Liver (tissue), 9 donors: ENCODE results near the gene CCER1. TPM values are rescaled to one million over a fixed set of nuclear protein-coding genes. Genes with fewer than 3 reads are reported as not detected.

Experiments used
- DNase-seq: peaks from one replicate; pipeline ENCODE4 v3.0.0-alpha.2; 2017; ENCODE audit warnings: low spot score
- H3K27ac ChIP-seq, 2 donors: one replicate each; pipeline ENCODE4 v1.7.0; 2013; ENCODE audit warnings: inconsistent platforms in 2 of 2, low read length in 2 of 2, control low read depth in 1 of 2, low read depth in 1 of 2, mild to moderate bottlenecking in 1 of 2
- H3K27me3 ChIP-seq, 4 donors: one replicate each; pipeline versions ENCODE4 v1.6.1 to v1.7.0; 2013; ENCODE audit warnings: low read length in 3 of 4, inconsistent platforms in 1 of 4, mild to moderate bottlenecking in 1 of 4, moderate library complexity in 1 of 4; ENCODE audit not compliant: control insufficient read depth in 4 of 4, insufficient read depth in 4 of 4
- H3K36me3 ChIP-seq, 4 donors: one replicate each; pipeline versions ENCODE4 v1.6.1 to v1.7.0; 2013; ENCODE audit warnings: low read length in 3 of 4, mild to moderate bottlenecking in 3 of 4, low read depth in 1 of 4, moderate library complexity in 1 of 4; ENCODE audit not compliant: control insufficient read depth in 4 of 4, insufficient read depth in 3 of 4
- H3K4me1 ChIP-seq, 4 donors: one replicate each; pipeline versions ENCODE4 v1.6.1 to v1.7.0; 2013; ENCODE audit warnings: low read length in 3 of 4, mild to moderate bottlenecking in 3 of 4, moderate library complexity in 1 of 4; ENCODE audit not compliant: control insufficient read depth in 4 of 4, insufficient read depth in 4 of 4
- H3K4me3 ChIP-seq, 3 donors: one replicate each; pipeline versions ENCODE4 v1.6.1 to v1.7.0; 2013; ENCODE audit warnings: low read length in 3 of 3, control low read depth in 1 of 3, low read depth in 1 of 3, mild to moderate bottlenecking in 1 of 3
- H3K9ac ChIP-seq, 2 donors: one replicate each; pipeline ENCODE4 v1.7.0; 2013; ENCODE audit warnings: low read length in 2 of 2, mild to moderate bottlenecking in 2 of 2, moderate library complexity in 2 of 2, control low read depth in 1 of 2, low read depth in 1 of 2
- H3K9me3 ChIP-seq, 4 donors: one replicate each; pipeline versions ENCODE4 v1.6.1 to v1.7.0; 2013; ENCODE audit warnings: low read length in 3 of 4; ENCODE audit not compliant: control insufficient read depth in 4 of 4
- EGR1 ChIP-seq, 2 donors: IDR thresholded peaks; 2 replicates each; pipeline ENCODE4 v1.6.1; 2016 to 2018; ENCODE audit warnings: antibody characterized with exemption in 2 of 2, low read depth in 2 of 2
- FOXA1 ChIP-seq: IDR thresholded peaks from 2 replicates; pipeline ENCODE4 v1.6.1; 2016; ENCODE audit warnings: antibody characterized with exemption
- FOXA2 ChIP-seq: IDR thresholded peaks from 2 replicates; pipeline ENCODE4 v1.6.1; 2016; ENCODE audit warnings: antibody characterized with exemption
- GABPA ChIP-seq, 2 donors: IDR thresholded peaks in 1 of 2; conservative IDR thresholded peaks in 1 of 2; 2 replicates each; pipeline ENCODE4 v1.6.1; 2016; ENCODE audit warnings: antibody characterized with exemption in 2 of 2, mild to moderate bottlenecking in 1 of 2, moderate library complexity in 1 of 2
- HNF4A ChIP-seq, 2 donors: conservative IDR thresholded peaks; 2 replicates each; pipeline ENCODE4 v1.6.1; 2016; ENCODE audit warnings: antibody characterized with exemption in 2 of 2, mild to moderate bottlenecking in 2 of 2
- HNF4G ChIP-seq: IDR thresholded peaks from 2 replicates; pipeline ENCODE4 v1.6.1; 2016; ENCODE audit warnings: antibody characterized with exemption
- JUND ChIP-seq, 2 donors: IDR thresholded peaks; 2 replicates each; pipeline ENCODE4 v1.6.1; 2016; ENCODE audit warnings: antibody characterized with exemption in 2 of 2
- NR2F2 ChIP-seq: IDR thresholded peaks from 2 replicates; pipeline ENCODE4 v1.6.1; 2016; ENCODE audit warnings: antibody characterized with exemption
- RAD21 ChIP-seq, 2 donors: IDR thresholded peaks; 2 replicates each; pipeline ENCODE4 v1.6.1; 2016; ENCODE audit warnings: antibody characterized with exemption in 2 of 2, mild to moderate bottlenecking in 2 of 2
- RXRA ChIP-seq, 2 donors: IDR thresholded peaks; 2 replicates each; pipeline ENCODE4 v1.6.1; 2017 to 2018; ENCODE audit warnings: antibody characterized with exemption in 2 of 2, mild to moderate bottlenecking in 1 of 2
- SP1 ChIP-seq: IDR thresholded peaks from 2 replicates; pipeline ENCODE4 v1.6.1; 2018; ENCODE audit warnings: antibody characterized with exemption, mild to moderate bottlenecking
- TAF1 ChIP-seq: conservative IDR thresholded peaks from 2 replicates; pipeline ENCODE4 v1.6.1; 2016; ENCODE audit warnings: antibody characterized with exemption, mild to moderate bottlenecking
- YY1 ChIP-seq: IDR thresholded peaks from 2 replicates; pipeline ENCODE4 v1.6.1; 2016; ENCODE audit warnings: antibody characterized with exemption, mild to moderate bottlenecking
- WGBS: extraction: QIAGEN DNeasy Blood & Tissue Kit; methylation state at CpG from one replicate; pipeline ENCODE4 v1.1.7; 2013; 5-methylcytosine and 5-hydroxymethylcytosine counted together
- polyA plus RNA-seq, 2 donors: library from polyadenylated mRNA; stranded (reverse) in 1 of 2; unstranded in 1 of 2; fragments of 200-250 nt in 1 of 2; fragments of >200 nt in 1 of 2; fragmentation: Nextera tagmentation in 1 of 2; extraction: Ambion mirVana in 1 of 2; gene quantifications; one replicate each; pipeline versions ENCODE4 v1.2.1 to v1.2.3, GENCODE V29; 2013 to 2015
- total RNA-seq, 2 donors: library from RNA; depleted of rRNA; stranded (reverse); fragments of >200 nt; gene quantifications; one replicate each; pipeline ENCODE4 v1.2.3, GENCODE V29; 2014
- TF ChIP-seq, protein P1 (sequence below): fragments of 150-350 bp; IDR thresholded peaks from 2 replicates; pipeline ENCODE4 v1.5.1; 2017; ENCODE audit warnings: improper control_type of control experiment, low read depth, low read length; ENCODE audit not compliant: missing input control
- TF ChIP-seq, protein P2 (sequence below): IDR thresholded peaks from 2 replicates; pipeline ENCODE4 v1.6.1; 2016; ENCODE audit warnings: antibody characterized with exemption
- TF ChIP-seq, protein P3 (sequence below): IDR thresholded peaks from 2 replicates; pipeline ENCODE4 v1.6.1; 2016; ENCODE audit warnings: antibody characterized with exemption
- TF ChIP-seq, protein P4 (sequence below): IDR thresholded peaks from 2 replicates; pipeline ENCODE4 v1.6.1; 2016; ENCODE audit warnings: antibody characterized with exemption, mild to moderate bottlenecking
- TF ChIP-seq, protein P5 (sequence below): IDR thresholded peaks from 2 replicates; pipeline ENCODE4 v1.6.1; 2016; ENCODE audit warnings: antibody characterized with exemption
- donor health status: healthy.
- donor health status: healthy.
- donor health status: healthy.
- donor health status: healthy.
- donor health status: healthy.

CCER1 gene
- total and polyA plus RNA-seq, 4 donors = not detected

DNA sequence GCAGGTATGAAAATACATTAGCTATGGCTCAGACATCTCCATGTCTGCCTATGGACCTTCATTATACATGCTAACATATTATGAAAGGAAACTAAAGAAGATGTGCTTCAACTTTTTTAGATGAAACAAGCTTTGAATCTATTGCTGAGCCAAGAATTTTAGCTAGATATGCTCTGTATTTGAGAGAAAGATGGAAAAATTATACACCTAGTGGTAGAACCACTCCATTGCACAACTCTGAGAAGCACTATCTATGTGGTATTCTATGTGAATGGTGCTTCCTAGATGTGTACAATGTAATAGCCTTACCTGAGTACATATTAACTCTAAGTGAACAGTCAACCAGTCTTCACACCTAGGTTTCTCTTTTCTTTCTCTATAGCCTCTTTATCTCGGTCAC, 32.5 kb upstream of the CCER1 start:
- 84% methylated on average over 1 of the region's 1 CpG for WGBS
- no peak for DNase-seq
- H3K36me3 ChIP-seq = no peaks in the 10 kb centered on the region
- H3K9ac ChIP-seq = no peak overlapping the region
- TF ChIP-seq NR2F2 = no peak
- TF ChIP-seq, protein P1, sequence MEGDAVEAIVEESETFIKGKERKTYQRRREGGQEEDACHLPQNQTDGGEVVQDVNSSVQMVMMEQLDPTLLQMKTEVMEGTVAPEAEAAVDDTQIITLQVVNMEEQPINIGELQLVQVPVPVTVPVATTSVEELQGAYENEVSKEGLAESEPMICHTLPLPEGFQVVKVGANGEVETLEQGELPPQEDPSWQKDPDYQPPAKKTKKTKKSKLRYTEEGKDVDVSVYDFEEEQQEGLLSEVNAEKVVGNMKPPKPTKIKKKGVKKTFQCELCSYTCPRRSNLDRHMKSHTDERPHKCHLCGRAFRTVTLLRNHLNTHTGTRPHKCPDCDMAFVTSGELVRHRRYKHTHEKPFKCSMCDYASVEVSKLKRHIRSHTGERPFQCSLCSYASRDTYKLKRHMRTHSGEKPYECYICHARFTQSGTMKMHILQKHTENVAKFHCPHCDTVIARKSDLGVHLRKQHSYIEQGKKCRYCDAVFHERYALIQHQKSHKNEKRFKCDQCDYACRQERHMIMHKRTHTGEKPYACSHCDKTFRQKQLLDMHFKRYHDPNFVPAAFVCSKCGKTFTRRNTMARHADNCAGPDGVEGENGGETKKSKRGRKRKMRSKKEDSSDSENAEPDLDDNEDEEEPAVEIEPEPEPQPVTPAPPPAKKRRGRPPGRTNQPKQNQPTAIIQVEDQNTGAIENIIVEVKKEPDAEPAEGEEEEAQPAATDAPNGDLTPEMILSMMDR = no peak
- TF ChIP-seq RXRA (IDR thresholded peaks at IDR 0.05) = no peak
- TF ChIP-seq GABPA (IDR thresholded peaks at IDR 0.05 in 1 of 2, conservative IDR thresholded peaks at IDR 0.05 in 1 of 2) = no peak
- no peak for TF ChIP-seq YY1
- TF ChIP-seq, protein P2, sequence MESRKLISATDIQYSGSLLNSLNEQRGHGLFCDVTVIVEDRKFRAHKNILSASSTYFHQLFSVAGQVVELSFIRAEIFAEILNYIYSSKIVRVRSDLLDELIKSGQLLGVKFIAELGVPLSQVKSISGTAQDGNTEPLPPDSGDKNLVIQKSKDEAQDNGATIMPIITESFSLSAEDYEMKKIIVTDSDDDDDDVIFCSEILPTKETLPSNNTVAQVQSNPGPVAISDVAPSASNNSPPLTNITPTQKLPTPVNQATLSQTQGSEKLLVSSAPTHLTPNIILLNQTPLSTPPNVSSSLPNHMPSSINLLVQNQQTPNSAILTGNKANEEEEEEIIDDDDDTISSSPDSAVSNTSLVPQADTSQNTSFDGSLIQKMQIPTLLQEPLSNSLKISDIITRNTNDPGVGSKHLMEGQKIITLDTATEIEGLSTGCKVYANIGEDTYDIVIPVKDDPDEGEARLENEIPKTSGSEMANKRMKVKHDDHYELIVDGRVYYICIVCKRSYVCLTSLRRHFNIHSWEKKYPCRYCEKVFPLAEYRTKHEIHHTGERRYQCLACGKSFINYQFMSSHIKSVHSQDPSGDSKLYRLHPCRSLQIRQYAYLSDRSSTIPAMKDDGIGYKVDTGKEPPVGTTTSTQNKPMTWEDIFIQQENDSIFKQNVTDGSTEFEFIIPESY = no peak
- no peak for TF ChIP-seq FOXA2
- TF ChIP-seq HNF4G = no peak
- TF ChIP-seq, protein P3, sequence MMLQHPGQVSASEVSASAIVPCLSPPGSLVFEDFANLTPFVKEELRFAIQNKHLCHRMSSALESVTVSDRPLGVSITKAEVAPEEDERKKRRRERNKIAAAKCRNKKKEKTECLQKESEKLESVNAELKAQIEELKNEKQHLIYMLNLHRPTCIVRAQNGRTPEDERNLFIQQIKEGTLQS = no peak
- TF ChIP-seq, protein P4, sequence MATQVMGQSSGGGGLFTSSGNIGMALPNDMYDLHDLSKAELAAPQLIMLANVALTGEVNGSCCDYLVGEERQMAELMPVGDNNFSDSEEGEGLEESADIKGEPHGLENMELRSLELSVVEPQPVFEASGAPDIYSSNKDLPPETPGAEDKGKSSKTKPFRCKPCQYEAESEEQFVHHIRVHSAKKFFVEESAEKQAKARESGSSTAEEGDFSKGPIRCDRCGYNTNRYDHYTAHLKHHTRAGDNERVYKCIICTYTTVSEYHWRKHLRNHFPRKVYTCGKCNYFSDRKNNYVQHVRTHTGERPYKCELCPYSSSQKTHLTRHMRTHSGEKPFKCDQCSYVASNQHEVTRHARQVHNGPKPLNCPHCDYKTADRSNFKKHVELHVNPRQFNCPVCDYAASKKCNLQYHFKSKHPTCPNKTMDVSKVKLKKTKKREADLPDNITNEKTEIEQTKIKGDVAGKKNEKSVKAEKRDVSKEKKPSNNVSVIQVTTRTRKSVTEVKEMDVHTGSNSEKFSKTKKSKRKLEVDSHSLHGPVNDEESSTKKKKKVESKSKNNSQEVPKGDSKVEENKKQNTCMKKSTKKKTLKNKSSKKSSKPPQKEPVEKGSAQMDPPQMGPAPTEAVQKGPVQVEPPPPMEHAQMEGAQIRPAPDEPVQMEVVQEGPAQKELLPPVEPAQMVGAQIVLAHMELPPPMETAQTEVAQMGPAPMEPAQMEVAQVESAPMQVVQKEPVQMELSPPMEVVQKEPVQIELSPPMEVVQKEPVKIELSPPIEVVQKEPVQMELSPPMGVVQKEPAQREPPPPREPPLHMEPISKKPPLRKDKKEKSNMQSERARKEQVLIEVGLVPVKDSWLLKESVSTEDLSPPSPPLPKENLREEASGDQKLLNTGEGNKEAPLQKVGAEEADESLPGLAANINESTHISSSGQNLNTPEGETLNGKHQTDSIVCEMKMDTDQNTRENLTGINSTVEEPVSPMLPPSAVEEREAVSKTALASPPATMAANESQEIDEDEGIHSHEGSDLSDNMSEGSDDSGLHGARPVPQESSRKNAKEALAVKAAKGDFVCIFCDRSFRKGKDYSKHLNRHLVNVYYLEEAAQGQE = no peak
- TF ChIP-seq FOXA1 = no peak
- no peak for TF ChIP-seq HNF4A (conservative IDR thresholded peaks at IDR 0.05)
- no peak for TF ChIP-seq TAF1
- no peak for TF ChIP-seq JUND (IDR thresholded peaks at IDR 0.05)
- no peak for TF ChIP-seq RAD21 (IDR thresholded peaks at IDR 0.05)
- no peak for TF ChIP-seq SP1
- TF ChIP-seq, protein P5, sequence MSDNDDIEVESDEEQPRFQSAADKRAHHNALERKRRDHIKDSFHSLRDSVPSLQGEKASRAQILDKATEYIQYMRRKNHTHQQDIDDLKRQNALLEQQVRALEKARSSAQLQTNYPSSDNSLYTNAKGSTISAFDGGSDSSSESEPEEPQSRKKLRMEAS = no peak
- no peak for TF ChIP-seq EGR1 (IDR thresholded peaks at IDR 0.05; ENCODE audit: low read depth in 2 of 2)
- H3K27ac ChIP-seq = no peak overlapping the region
- no peak overlapping the region for H3K4me3 ChIP-seq
- no peaks in the 10 kb centered on the region for H3K4me1 ChIP-seq
- H3K27me3 ChIP-seq = no peaks in the 10 kb centered on the region
- H3K9me3 ChIP-seq = no peaks in the 10 kb centered on the region
